Transverse colon (tissue), 4 donors: ENCODE data around the gene MYO7B. TPM values are rescaled to one million over a fixed set of nuclear protein-coding genes. Genes with fewer than 3 reads are reported as not detected.
"Not testable (repeated sequence)": the region's sequence is repeated elsewhere in the genome, so short reads cannot be mapped to it uniquely, and the experiment has no call there.

Experiments
- DNase-seq: peaks from one replicate; pipeline ENCODE4 v3.0.0-alpha.2; 2019
- H3K27ac ChIP-seq, 4 donors: fragments of 200-600 bp; sonication (generic); 2 replicates each; pipeline ENCODE4 v1.5.1; 2016 to 2018; ENCODE audit warnings: inconsistent platforms in 4 of 4
- H3K27me3 ChIP-seq: fragments of 200-600 bp; sonication (generic); 2 replicates; pipeline ENCODE4 v1.5.1; 2017; ENCODE audit warnings: inconsistent platforms
- H3K36me3 ChIP-seq, 4 donors: fragments of 200-600 bp; sonication (generic); 2 replicates each; pipeline ENCODE4 v1.5.1; 2017 to 2019; ENCODE audit warnings: inconsistent platforms in 4 of 4
- H3K4me1 ChIP-seq, 4 donors: fragments of 200-600 bp; sonication (generic); 2 replicates each; pipeline ENCODE4 v1.5.1; 2017 to 2020; ENCODE audit warnings: inconsistent platforms in 4 of 4
- H3K4me3 ChIP-seq, 4 donors: fragments of 200-600 bp; sonication (generic); 1 replicate in 1 of 4; 2 replicates in 3 of 4; pipeline versions ENCODE4 v1.5.1 to v1.6.1; 2017 to 2019; ENCODE audit warnings: inconsistent platforms in 4 of 4
- H3K9me3 ChIP-seq, 2 donors: fragments of 200-600 bp; sonication (generic); 2 replicates each; pipeline ENCODE4 v1.5.1; 2017 to 2019; ENCODE audit warnings: inconsistent platforms in 2 of 2
- EP300 ChIP-seq: sonication (generic); formaldehyde crosslinking; IDR thresholded peaks from one replicate; pipeline ENCODE4 v1.6.1; 2017; ENCODE audit warnings: antibody characterized with exemption, low read depth
- POLR2A ChIP-seq: fragments of 450-650 bp; IDR thresholded peaks from one replicate; pipeline ENCODE4 v1.6.1; 2016; ENCODE audit warnings: antibody characterized with exemption, mild to moderate bottlenecking, moderate library complexity
- POLR2AphosphoS5 ChIP-seq, 3 donors: sonication (generic); formaldehyde crosslinking; IDR thresholded peaks; one replicate each; pipeline ENCODE4 v1.6.1; 2016; ENCODE audit warnings: antibody characterized with exemption in 3 of 3
- WGBS, 2 donors: methylation state at CpG; one replicate each; pipeline ENCODE4 v1.1.5; 2018; ENCODE audit warnings: low coverage in 1 of 2; 5-methylcytosine and 5-hydroxymethylcytosine counted together
- in situ Hi-C, 4 donors: fragments of 200-750 bp; cut with MboI; loops; one replicate each; pipeline versions ENCODE4 v1.15.0 to v1.15.1; 2017; ENCODE audit warnings: low sequenced_read_pairs in 3 of 4, low pct_ligation_motif_present in 1 of 4, low pct_unique_long_range_greater_than_20kb in 1 of 4
- intact Hi-C: fragments of 100-400 bp; cut with DNase I; formaldehyde crosslinking; loops from one replicate; pipeline ENCODE4 v1.15.1; 2023; ENCODE audit warnings: low total_unique reads
- total RNA-seq, 4 donors: library from RNA; depleted of rRNA; stranded (reverse); fragments of >200 nt; gene quantifications; one replicate each; pipeline ENCODE4 v1.1.0, GENCODE V29; 2016
- TF ChIP-seq, protein P1 (sequence below), 5 experiments: fragments of 200-600 bp in 3 of 5; fragments of 450-650 bp in 2 of 5; sonication (generic) in 3 of 5; IDR thresholded peaks; 1 replicate in 2 of 5; 2 replicates in 3 of 5; pipeline ENCODE4 v1.5.1; 2016 to 2017; ENCODE audit warnings: antibody characterized with exemption in 5 of 5, inconsistent platforms in 3 of 5, mild to moderate bottlenecking in 2 of 5, moderate library complexity in 1 of 5

Gene MYO7B
- total RNA-seq, 4 donors from 2014 or later = 242 to 637 (median 280) TPM

GRCh38 chr2:127537644-127538043 lies 2.2 kb downstream of the MYO7B start:
- Histone ChIP-seq H3K9me3 (no peaks in the 10 kb centered on the region), H3K27me3 (no peaks in the 10 kb centered on the region), H3K4me3 (no peak overlapping the region), H3K36me3 (no peaks in the 10 kb centered on the region), H3K4me1 (peaks cover 9 to 40% (median 26%) of the 10 kb centered on the region in 4 donors), H3K27ac (peak overlapping the region in 2 of 4 donors; percentile 92)
- 71 to 87% methylated on average over 1 to 5 of the region's 5 CpGs for WGBS, 2 donors
- in situ Hi-C loops (no loop called here), intact Hi-C loops (no loop called here)
- DNase-seq = no peak
- TF ChIP-seq POLR2AphosphoS5 (IDR thresholded peaks at IDR 0.05) (no peak), POLR2A (no peak), EP300 (no peak)
- TF ChIP-seq, protein P1, sequence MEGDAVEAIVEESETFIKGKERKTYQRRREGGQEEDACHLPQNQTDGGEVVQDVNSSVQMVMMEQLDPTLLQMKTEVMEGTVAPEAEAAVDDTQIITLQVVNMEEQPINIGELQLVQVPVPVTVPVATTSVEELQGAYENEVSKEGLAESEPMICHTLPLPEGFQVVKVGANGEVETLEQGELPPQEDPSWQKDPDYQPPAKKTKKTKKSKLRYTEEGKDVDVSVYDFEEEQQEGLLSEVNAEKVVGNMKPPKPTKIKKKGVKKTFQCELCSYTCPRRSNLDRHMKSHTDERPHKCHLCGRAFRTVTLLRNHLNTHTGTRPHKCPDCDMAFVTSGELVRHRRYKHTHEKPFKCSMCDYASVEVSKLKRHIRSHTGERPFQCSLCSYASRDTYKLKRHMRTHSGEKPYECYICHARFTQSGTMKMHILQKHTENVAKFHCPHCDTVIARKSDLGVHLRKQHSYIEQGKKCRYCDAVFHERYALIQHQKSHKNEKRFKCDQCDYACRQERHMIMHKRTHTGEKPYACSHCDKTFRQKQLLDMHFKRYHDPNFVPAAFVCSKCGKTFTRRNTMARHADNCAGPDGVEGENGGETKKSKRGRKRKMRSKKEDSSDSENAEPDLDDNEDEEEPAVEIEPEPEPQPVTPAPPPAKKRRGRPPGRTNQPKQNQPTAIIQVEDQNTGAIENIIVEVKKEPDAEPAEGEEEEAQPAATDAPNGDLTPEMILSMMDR (IDR thresholded peaks at IDR 0.05) = no peak

- Histone ChIP-seq H3K27ac (peak overlapping the region; percentile 75 to 84 (median 81)), H3K36me3 (no peaks in the 10 kb centered on the region), H3K4me3 (no peak overlapping the region), H3K27me3 (no peaks in the 10 kb centered on the region), H3K9me3 (no peaks in the 10 kb centered on the region), H3K4me1 (peaks cover 9 to 34% (median 24%) of the 10 kb centered on the region in 4 donors)
- no peak for DNase-seq
- intact Hi-C loops (no loop called here), in situ Hi-C loops (no loop called here)
- TF ChIP-seq, protein P1 (IDR thresholded peaks at IDR 0.05) = no peak
- TF ChIP-seq POLR2A (no peak), POLR2AphosphoS5 (IDR thresholded peaks at IDR 0.05) (no peak), EP300 (no peak)
- 77% methylated on average over 7 of the region's 7 CpGs; no CpG with 5 or more reads in 1 of the 2 donors for WGBS, 2 donors
Measured at GRCh38 chr2:127541809-127542208, 6.3 kb downstream of the MYO7B start.

DNA sequence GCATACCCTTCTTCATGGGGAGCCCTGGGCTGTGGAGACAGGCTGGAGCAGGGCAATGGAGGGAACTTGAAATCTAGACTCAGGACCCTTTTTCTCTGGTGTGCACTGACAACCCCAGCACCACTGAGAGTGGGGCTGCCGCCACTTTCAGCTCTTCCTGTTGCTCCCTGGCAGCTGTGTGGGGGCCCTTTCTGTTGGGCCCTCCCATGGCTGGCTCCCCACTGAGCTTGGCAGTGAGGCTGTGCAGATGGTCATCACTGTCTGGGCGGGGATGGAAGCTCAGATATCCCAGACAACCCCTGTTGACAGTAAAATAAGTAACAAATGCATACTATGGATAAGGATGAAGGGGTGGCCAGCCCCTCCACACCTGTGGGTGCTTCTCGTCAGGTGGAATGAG lies 6.7 kb downstream of the MYO7B start:
- peaks cover 9 to 31% (median 23%) of the 10 kb centered on the region in 4 donors for H3K4me1 ChIP-seq
- no peak overlapping the region for H3K4me3 ChIP-seq
- TF ChIP-seq EP300 = no peak
- TF ChIP-seq POLR2A = no peak
- TF ChIP-seq POLR2AphosphoS5 (IDR thresholded peaks at IDR 0.05) = no peak
- TF ChIP-seq, protein P1 (IDR thresholded peaks at IDR 0.05) = no peak
- in situ Hi-C loops = no loop called here
- 55 to 100% methylated on average over 1 to 3 of the region's 3 CpGs for WGBS, 2 donors
- no peaks in the 10 kb centered on the region for H3K36me3 ChIP-seq
- H3K27ac ChIP-seq = peak overlapping the region; percentile 75 to 84 (median 81)
- intact Hi-C loops = no loop called here
- H3K9me3 ChIP-seq = no peaks in the 10 kb centered on the region
- H3K27me3 ChIP-seq = no peaks in the 10 kb centered on the region
- no peak for DNase-seq

DNA sequence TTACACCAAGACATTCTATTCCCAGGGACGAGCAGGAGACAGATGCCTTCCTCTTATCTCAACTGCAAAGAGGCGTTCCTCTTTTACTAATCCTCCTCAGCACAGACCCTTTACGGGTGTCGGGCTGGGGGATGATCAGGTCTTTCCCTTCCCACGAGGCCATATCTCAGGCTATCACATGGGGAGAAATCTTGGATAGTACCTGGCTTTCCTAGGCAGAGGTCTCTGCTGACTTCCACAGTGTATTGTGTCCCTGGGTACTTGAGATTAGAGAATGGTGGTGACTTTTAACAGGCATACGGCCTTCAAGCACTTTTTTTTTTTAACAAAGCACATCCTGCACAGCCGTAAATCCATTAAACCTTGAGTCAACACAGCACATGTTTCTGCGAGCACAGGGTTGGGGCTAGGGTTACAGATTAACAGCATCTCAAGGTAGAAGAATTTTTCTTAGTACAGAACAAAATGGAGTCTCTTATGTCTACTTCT lies 7.6 kb downstream of the MYO7B start:
- H3K4me1 ChIP-seq = peaks cover 9 to 28% (median 21%) of the 10 kb centered on the region in 4 donors
- H3K27ac ChIP-seq = peak overlapping the region; percentile 75 to 84 (median 81)
- intact Hi-C loops, H3K4me3 ChIP-seq, DNase-seq, H3K36me3 ChIP-seq, H3K27me3 ChIP-seq, H3K9me3 ChIP-seq, in situ Hi-C loops: not testable (repeated sequence)
- peak in 1 of 3 donors; percentile 14 for TF ChIP-seq POLR2AphosphoS5 (IDR thresholded peaks at IDR 0.05)
- 34 to 38% methylated on average over 2 to 8 of the region's 8 CpGs for WGBS, 2 donors

DNA sequence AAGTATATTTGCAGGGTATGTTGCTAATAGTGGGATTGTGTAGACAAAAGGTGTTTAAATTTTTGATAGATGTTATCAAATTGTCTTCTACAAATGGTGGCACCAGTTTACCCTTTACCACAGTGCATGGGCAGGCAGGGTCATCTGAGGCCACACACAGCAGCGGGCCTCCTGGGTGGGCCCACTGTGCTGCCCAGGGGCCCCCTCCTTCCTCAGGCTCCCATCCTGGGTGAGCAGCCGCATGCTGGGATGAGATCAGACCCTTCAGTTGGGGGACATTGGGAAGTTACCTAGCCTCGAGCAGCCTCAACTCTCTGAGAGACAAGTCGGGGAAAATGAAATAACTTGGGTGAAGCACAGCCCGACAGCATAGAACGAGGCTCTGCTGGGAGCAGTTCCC lies 9.7 kb downstream of the MYO7B start:
- intact Hi-C loops (no loop called here), in situ Hi-C loops (no loop called here)
- TF ChIP-seq, protein P1 (IDR thresholded peaks at IDR 0.05) = no peak
- TF ChIP-seq EP300 = no peak
- TF ChIP-seq POLR2AphosphoS5 (IDR thresholded peaks at IDR 0.05) = no peak
- TF ChIP-seq POLR2A = no peak
- no peaks in the 10 kb centered on the region for H3K36me3 ChIP-seq
- no peak overlapping the region for H3K4me3 ChIP-seq
- WGBS, 2 donors = 71% methylated on average over 6 of the region's 6 CpGs; no CpG with 5 or more reads in 1 of the 2 donors
- no peaks in the 10 kb centered on the region for H3K27me3 ChIP-seq
- DNase-seq = no peak
- H3K9me3 ChIP-seq = no peaks in the 10 kb centered on the region
- H3K4me1 ChIP-seq = peaks cover 9 to 28% (median 21%) of the 10 kb centered on the region in 4 donors
- no peak overlapping the region for H3K27ac ChIP-seq
